Activated T-helper 1 cell treated with anti-CD3 and anti-CD28 coated beads, Interleukin-2, amount 50 U/mL, for 16 hours (primary cell): ENCODE data around the gene SMURF2.
A peak's percentile ranks its signal among the peaks of the same experiment; 100 is the strongest.

ENCODE experiments used
- DNase-seq, 2 donors: peaks; one replicate each; pipeline ENCODE4 v3.0.0-alpha.2; 2020; ENCODE audit warnings: low read depth in 1 of 2, low spot score in 1 of 2

SMURF2 gene

GRCh38 chr17:64505340-64506200 lies 156.5 kb downstream of the SMURF2 start:
- peak; percentile 75 to 79 for DNase-seq

- no peak for DNase-seq
These were observed 157.3 kb downstream of the SMURF2 start for GRCh38 chr17:64504769-64505339.

- no peak for DNase-seq
These were observed 158.0 kb downstream of the SMURF2 start for GRCh38 chr17:64503821-64504768.

GRCh38 chr17:64503341-64503740 lies 158.8 kb downstream of the SMURF2 start:
- no peak for DNase-seq

GRCh38 chr17:64502809-64503208 lies 159.3 kb downstream of the SMURF2 start:
- DNase-seq: no peak

GRCh38 chr17:64502021-64502420 lies 160.1 kb downstream of the SMURF2 start:
- DNase-seq: no peak

- no peak for DNase-seq
These were observed 161.0 kb downstream of the SMURF2 start for GRCh38 chr17:64500862-64501765.

- DNase-seq: no peak
These were observed 161.6 kb downstream of the SMURF2 start for GRCh38 chr17:64500487-64500859.

GRCh38 chr17:64499805-64500486 lies 162.2 kb downstream of the SMURF2 start:
- no peak for DNase-seq

- DNase-seq: no peak
These were observed 163.6 kb downstream of the SMURF2 start for GRCh38 chr17:64498308-64499203.

GRCh38 chr17:64497565-64498035 lies 164.5 kb downstream of the SMURF2 start:
- DNase-seq: no peak

- peak; percentile 92 to 94 for DNase-seq
These were observed 165.1 kb downstream of the SMURF2 start, which contains the start of gene POLG2 for GRCh38 chr17:64496786-64497564. Gene POLG2 (minus strand): TSS chr17:64497054. CDS start chr17:64496968, 86 bp downstream.

- no peak for DNase-seq
These were observed 165.7 kb downstream of the SMURF2 start for GRCh38 chr17:64496348-64496785.
